Measurements from ENCODE around the gene DPH7. TPM values are rescaled to one million over a fixed set of nuclear protein-coding genes. Genes with fewer than 3 reads are reported as not detected.

DPH7 gene
- total and polyA plus RNA-seq, 4 donors, result 7.9 to 18.9 (median 12.3) TPM

- TF ChIP-seq HNF4G (IDR thresholded peaks at IDR 0.05), result no peak
- peak; percentile 14 for TF ChIP-seq YY1 (IDR thresholded peaks at IDR 0.05)
- peak; percentile 74 for TF ChIP-seq REST (IDR thresholded peaks at IDR 0.05)
- DNase-seq (ENCODE audit: low spot score), result peak; percentile 98
- Histone ChIP-seq H3K9me3 (ENCODE audit: control insufficient read depth in 4 of 4, low read length in 3 of 4) (no peaks in the 10 kb centered on the region), H3K27me3 (ENCODE audit: control insufficient read depth in 4 of 4, insufficient read depth in 4 of 4, low read length in 3 of 4) (no peaks in the 10 kb centered on the region), H3K36me3 (ENCODE audit: control insufficient read depth in 4 of 4, insufficient read depth in 3 of 4, low read depth in 1 of 4, low read length in 3 of 4) (no peaks in the 10 kb centered on the region), H3K9ac (ENCODE audit: low read depth in 1 of 2, low read length in 2 of 2) (peak within 1 kb of the TSS in 1 of 2 donors; percentile 84), H3K4me3 (ENCODE audit: low read depth in 1 of 3, low read length in 3 of 3) (peak within 1 kb of the TSS; percentile 66 to 84 (median 80)), H3K4me1 (ENCODE audit: control insufficient read depth in 4 of 4, insufficient read depth in 4 of 4, low read length in 3 of 4) (peaks cover 10 to 35% (median 32%) of the 10 kb centered on the region in 4 donors), H3K27ac (ENCODE audit: low read depth in 1 of 2, low read length in 2 of 2) (peak within 1 kb of the TSS; percentile 82 to 87)
- WGBS, result 1% methylated on average over 110 of the region's 111 CpGs
Measured at GRCh38 chr9:137605121-137606004, 26.6 kb upstream of the DPH7 start, which contains the start of gene ARRDC1. TSS of gene ARRDC1 (plus strand) at chr9:137605686. CDS start at chr9:137605718, 32 bp downstream.

DNA sequence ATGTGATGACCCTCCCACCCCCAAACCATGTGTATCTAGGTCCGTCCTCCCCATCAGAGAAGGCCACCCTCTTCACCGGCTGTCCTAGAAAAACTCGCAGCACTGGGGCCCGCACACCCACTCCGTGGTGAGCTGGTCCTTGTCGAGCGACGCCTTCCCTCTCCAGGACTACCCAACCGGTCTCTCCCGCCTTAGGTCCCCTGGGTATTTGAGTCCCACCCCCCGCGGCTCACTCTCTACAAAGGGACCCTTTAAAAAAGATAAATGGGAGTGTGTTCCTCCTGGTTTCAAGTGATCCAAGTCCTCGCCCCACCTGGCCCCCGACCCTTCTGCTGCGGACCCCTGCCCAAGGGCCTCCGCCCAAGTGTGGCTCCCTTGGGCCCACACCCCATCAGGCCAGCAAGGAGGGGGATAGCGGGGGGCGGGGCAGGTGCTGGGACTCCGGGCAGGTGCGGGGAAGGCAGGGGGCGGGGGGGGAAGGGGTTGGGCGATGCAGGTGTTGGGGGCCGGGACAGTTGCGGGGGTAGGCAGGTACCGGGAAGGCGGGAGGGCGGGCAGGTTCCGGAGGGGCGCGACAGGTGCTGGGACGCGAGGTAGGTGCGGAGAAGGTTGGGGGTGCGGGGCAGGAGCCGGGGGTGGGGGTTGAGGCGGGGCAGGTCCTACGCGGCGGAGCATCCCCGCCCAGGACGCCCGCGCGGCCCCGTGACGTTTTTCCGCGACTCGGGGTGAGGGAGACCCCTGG is 25.8 kb upstream of the DPH7 start:
- H3K4me3 ChIP-seq (ENCODE audit: low read depth in 1 of 3, low read length in 3 of 3), result peak overlapping the region in 1 of 3 donors; percentile 60
- no peaks in the 10 kb centered on the region for H3K27me3 ChIP-seq (ENCODE audit: control insufficient read depth in 4 of 4, insufficient read depth in 4 of 4, low read length in 3 of 4)
- WGBS, result 20% methylated on average over 49 of the region's 49 CpGs
- no peak overlapping the region for H3K27ac ChIP-seq (ENCODE audit: low read depth in 1 of 2, low read length in 2 of 2)
- H3K4me1 ChIP-seq (ENCODE audit: control insufficient read depth in 4 of 4, insufficient read depth in 4 of 4, low read length in 3 of 4), result peaks cover 10 to 34% (median 32%) of the 10 kb centered on the region in 4 donors
- no peaks in the 10 kb centered on the region for H3K9me3 ChIP-seq (ENCODE audit: control insufficient read depth in 4 of 4, low read length in 3 of 4)
- TF ChIP-seq RAD21 (IDR thresholded peaks at IDR 0.05) (no peak), ATF3 (IDR thresholded peaks at IDR 0.05) (no peak), RXRA (IDR thresholded peaks at IDR 0.05) (no peak), CTCF (IDR thresholded peaks at IDR 0.05; ENCODE audit: low read depth, low read length, missing input control) (no peak), SP1 (IDR thresholded peaks at IDR 0.05) (no peak), JUND (IDR thresholded peaks at IDR 0.05) (no peak), FOXA2 (IDR thresholded peaks at IDR 0.05) (no peak), FOXA1 (IDR thresholded peaks at IDR 0.05) (no peak), HNF4G (IDR thresholded peaks at IDR 0.05) (no peak), GABPA (IDR thresholded peaks at IDR 0.05 in 1 of 2, conservative IDR thresholded peaks at IDR 0.05 in 1 of 2) (no peak), NR2F2 (IDR thresholded peaks at IDR 0.05) (no peak), TAF1 (conservative IDR thresholded peaks at IDR 0.05) (no peak)
- TF ChIP-seq, protein P1, sequence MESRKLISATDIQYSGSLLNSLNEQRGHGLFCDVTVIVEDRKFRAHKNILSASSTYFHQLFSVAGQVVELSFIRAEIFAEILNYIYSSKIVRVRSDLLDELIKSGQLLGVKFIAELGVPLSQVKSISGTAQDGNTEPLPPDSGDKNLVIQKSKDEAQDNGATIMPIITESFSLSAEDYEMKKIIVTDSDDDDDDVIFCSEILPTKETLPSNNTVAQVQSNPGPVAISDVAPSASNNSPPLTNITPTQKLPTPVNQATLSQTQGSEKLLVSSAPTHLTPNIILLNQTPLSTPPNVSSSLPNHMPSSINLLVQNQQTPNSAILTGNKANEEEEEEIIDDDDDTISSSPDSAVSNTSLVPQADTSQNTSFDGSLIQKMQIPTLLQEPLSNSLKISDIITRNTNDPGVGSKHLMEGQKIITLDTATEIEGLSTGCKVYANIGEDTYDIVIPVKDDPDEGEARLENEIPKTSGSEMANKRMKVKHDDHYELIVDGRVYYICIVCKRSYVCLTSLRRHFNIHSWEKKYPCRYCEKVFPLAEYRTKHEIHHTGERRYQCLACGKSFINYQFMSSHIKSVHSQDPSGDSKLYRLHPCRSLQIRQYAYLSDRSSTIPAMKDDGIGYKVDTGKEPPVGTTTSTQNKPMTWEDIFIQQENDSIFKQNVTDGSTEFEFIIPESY (IDR thresholded peaks at IDR 0.05), result no peak
- no peak overlapping the region for H3K9ac ChIP-seq (ENCODE audit: low read depth in 1 of 2, low read length in 2 of 2)
- no peaks in the 10 kb centered on the region for H3K36me3 ChIP-seq (ENCODE audit: control insufficient read depth in 4 of 4, insufficient read depth in 3 of 4, low read depth in 1 of 4, low read length in 3 of 4)
- DNase-seq (ENCODE audit: low spot score), result no peak

Measured in liver (tissue), 9 donors.